LoVo (cell line): ENCODE results near the gene XPO4.

Source experiments
- DNase-seq: peaks from one replicate; pipeline ENCODE4 v3.0.0-alpha.2; 2016; ENCODE audit warnings: low spot score

The XPO4 gene

DNA sequence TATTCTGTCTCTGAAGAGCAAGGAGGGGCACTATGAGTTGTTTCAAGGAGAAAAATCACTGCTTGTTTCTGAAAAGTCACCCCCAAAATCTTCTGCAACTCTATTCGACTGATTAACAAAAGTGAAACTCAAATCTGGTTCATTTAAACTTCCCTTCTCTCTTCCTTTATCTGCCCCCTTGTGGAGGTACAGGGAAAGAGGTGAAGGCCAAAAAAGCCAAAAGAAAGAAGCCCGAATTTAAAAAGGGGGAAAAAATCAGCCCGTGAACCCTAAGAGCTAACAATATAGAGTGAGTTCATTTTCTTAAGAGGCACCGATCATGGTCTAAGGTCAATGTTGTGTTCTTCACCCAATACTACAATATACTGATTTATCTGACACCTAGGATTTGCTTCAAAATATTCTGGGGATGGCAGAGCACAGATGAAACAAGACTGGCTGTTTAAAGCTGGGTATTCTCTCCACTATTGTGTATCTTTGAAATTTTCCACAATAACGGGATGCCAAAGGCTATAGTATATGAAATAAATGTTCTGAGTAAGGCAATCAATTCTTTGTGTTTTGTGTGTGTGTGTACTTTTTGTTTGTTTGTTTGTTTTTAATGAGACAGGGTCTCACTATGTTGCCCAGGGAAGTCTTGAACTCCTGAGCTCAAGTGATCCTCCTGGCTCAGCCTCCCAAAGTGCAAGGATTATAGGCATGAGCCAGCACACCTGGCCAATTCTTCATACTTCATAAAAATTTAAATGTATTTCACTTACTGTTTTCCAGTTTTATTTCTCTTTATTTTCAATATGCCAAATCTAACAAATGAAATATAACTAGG, 73.8 kb downstream of the XPO4 start:
- DNase-seq, result peak; percentile 54

DNA sequence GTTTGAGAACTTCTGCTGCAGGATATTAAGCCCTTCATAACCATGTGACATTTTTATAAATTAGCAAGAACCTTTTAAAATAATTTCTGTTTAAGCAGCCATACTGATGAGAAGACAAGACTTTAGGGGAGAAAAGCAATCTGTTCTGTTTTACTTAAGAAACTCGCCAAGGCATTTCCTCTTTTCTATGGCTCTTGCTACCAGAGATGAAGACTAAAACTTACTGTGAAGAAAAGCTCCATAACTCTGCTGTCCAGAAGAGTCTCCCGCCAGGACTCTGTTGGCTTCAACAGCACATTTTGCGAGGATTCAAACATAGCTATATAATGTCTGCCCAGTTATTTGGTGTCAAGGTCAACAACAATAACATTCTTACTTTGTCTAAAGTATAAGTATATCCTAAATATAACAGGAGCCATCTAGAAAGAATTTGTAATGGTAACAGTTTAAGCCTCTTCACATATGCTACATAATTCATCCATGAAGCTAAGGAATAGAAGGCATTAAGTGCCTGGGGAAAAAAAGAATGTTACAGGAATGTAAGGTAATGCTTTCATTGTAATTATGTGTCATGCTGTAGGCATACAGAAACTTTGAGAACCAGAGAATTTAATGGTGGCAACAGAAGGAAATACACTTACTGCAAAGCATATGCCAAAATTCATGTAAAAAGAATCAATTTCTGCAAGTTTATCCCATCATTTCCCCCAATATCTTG, 75.5 kb downstream of the XPO4 start:
- DNase-seq, result no peak

DNA sequence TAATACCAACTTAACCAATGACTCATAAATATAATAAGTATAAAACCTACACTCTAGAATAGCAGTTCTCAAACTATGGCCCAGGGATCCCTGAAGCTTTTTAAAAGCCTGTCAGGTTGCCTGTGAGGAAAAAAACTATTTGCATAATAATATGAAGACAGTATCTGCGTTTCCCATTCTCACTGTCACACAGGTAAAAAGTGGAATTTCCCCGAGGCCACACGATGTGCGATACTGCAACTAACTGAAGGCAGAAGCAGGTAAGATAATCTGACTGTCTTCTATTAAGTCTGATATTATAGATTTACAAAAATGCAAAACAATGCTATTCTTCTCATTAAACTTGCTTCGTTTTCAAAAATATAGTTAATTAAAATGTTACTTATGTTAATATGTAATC, 76.2 kb downstream of the XPO4 start:
- DNase-seq, result no peak

DNA sequence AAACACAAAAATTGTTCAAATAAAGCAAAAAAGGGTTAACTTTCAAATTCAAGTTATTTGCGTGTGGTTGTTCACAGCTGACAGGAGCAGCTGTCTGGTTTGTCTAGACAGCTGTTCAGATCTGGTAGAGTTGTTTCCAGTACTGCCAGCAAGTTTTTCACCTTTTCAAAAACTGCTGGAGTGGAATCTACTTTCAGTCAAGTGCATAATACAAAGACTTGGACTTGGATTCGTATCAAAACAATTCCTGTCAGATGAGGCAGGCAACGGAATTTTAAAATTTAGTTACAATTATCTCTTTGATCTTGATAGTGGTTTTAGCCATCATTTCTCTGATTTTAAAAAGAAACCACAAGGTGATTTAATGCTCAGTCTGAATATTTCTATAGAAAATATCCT, 77.1 kb downstream of the XPO4 start:
- no peak for DNase-seq

DNA sequence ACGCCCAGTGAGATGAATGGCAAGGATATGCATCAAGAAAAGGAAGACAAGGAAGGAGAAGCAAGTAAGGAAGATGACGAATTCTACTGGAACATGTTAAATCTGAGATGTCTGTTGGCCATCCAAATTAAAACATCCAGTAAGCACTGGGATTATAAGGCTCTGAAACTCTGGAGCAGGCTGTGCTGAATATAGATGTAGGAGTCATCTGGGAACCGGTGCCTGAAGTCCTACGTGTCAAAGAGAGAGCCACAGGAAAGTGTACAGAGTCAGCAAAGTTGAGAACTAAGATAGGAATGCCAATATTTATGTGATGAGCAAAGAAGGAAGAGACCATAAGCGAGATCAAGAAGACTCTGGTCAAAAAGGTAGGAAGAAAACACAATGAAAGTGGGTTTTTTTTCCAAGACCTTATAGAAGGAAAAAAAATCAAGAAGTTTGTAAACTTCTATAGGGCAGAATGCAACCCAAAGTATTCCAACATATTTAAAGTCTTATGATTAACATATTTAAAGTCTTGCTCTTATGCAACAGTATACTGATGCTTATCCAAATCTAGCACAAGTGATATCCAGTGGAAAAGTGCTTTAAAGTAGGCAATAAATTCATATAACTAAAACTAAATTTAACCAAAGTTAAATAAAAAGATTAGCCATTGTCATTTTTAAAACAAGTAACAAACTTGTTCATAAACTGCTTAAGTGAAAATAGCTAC, 77.6 kb downstream of the XPO4 start:
- DNase-seq, result no peak

- no peak for DNase-seq
Observed at GRCh38 chr13:20823071-20823470, 79.5 kb downstream of the XPO4 start.

GRCh38 chr13:20822406-20822805, 80.1 kb downstream of the XPO4 start:
- no peak for DNase-seq

- no peak for DNase-seq
Observed at GRCh38 chr13:20819715-20820114, 82.8 kb downstream of the XPO4 start.

- no peak for DNase-seq
Observed at GRCh38 chr13:20815464-20815863, 87.1 kb downstream of the XPO4 start.

GRCh38 chr13:20814224-20814910, 88.2 kb downstream of the XPO4 start:
- DNase-seq, result peak; percentile 18

DNA sequence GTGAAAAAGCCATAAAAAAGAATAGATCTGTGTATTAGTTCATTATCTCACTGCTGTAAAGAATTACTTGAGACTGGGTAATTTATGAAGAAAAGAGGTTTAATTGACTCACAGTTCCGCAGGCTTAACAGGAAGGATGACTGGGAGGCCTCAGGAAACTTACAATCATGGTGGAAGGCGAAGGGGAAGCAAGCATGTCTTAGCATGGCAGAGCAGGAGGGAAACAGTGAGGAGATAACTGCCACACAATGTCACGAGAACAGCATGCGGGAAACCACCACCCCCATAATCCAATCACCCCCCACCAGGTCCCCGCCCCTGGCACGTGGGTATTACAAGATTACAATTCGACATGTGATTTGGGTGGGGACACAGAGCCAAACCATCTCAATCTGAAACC, 89.7 kb downstream of the XPO4 start:
- no peak for DNase-seq

DNA sequence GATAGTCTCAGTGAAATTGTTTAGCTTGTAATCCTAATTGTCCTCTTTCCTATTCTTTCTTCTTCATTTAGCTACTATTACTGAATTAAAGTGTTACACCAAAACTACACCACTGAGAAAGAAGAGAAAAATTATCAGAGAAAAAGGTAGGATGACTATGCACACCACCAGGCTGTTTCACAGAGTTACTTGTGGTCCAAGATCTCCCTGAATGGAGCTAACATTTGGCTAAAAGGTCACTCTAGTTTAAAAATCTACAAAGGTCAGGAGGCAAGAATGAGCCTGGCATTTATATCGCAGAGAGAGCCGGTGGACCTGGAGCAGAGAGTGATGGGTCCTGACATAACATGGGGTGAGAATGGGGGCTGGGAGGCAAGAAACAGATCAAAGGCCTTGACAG, 91.7 kb downstream of the XPO4 start:
- no peak for DNase-seq

DNA sequence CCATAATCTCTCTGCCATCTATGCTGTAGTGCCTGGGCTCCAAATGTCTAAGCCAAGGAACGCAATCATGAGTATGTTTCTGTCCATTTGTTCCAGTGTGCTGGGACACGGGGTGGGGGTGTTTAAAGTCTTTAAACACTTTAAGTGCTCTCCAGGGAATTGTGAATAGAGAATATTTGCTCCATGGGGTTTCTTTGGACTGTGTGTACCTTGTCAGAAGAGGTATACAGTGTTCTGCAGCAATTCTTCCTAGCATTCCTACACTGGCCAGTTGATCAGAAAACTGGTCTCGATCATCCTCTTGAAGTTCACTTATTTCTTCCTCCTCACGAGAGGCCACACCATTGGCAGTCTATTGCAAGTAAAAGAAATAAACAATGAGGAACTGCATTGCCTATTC, 93.7 kb downstream of the XPO4 start:
- DNase-seq, result no peak

GRCh38 chr13:20803180-20803965, 99.2 kb downstream of the XPO4 start:
- no peak for DNase-seq

- no peak for DNase-seq
Observed at GRCh38 chr13:20801707-20802106, 100.8 kb downstream of the XPO4 start.

- no peak for DNase-seq
Observed at GRCh38 chr13:20799726-20800416, 102.7 kb downstream of the XPO4 start.

DNA sequence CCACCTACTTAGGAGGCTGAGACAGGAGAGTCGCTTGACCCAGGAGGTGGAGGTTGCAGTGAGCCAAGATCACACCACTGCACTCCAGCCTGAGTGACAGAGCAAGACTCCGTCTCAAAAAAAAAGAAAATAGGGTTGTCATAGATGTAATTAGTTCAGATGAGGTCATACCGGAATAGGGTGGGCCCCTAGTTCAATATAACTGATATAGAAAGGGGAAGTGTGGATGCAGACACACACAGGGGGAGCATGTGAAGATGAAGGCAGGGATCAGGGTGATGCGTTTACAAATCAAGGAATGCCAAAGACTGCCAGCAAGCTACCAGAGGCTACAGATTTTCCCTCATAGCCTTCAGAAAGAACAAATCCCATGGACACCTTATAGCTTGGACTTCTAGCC, 104.5 kb downstream of the XPO4 start:
- DNase-seq, result no peak

DNA sequence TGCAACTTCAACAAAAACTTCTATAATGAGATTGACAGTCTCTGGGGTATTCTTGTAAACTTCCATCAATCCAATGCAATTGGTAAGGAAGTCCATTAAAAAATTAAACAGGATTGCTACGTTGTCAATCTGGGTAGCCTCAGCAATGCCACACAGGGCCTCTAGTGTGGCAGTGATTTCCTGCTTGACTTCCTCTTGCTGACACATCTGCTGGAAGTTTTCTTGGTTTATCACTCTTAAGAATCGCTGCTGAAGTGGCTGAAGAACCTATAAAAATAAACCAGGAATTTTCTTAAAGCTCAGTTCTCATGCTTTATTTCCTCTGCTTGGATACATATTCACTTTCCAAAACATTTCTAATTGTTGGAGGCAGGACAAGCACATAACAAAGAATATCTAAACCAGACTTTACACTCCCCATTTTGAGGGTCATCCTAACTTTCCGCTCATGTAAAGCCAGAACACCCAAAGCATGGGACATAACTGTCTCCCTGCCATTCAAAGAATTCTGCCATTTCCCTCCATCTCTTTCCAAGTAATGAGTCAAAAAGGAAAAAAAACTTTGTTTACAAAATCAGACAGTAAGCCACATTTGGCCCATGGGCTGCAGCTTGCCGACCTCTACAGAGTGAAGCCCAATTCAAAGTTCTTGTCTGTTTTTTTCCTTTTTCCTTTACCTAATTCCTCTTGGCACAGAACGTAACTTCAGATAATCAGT, 105.6 kb downstream of the XPO4 start:
- DNase-seq, result no peak

DNA sequence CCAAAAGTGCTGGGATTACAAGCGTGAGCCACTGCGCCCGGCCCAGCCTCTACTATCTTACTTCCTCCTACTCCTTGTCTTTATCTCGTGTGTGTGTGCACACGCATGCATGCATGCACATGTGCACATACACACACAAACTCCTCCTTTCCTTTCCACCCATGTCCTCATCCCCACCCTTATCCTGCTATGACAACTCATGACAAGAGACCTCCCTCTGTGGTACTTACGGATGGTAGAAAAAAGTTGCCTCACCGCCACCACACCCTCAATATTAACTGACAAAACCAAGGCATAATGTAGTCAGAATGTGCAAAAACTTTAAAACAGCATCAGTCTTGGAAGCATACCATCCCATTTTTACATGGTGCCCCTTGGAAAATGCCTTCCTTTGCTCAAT, 112.9 kb downstream of the XPO4 start:
- DNase-seq, result no peak

- no peak for DNase-seq
Observed at GRCh38 chr13:20788312-20788711, 114.2 kb downstream of the XPO4 start.
